GM12891 (cell line): ENCODE measurements around the gene MRPS23.

Experiments
- POLR2A ChIP-seq: IDR thresholded peaks from 2 replicates; pipeline ENCODE4 v1.6.1; 2011; ENCODE audit warnings: low read depth, low read length, control low read depth
- POLR2AphosphoS5 ChIP-seq: IDR thresholded peaks from 2 replicates; pipeline ENCODE4 v1.6.1; 2011; ENCODE audit warnings: low read depth, low read length, control low read depth
- POU2F2 ChIP-seq: IDR thresholded peaks from 2 replicates; pipeline ENCODE4 v1.6.1; 2011; ENCODE audit warnings: low read depth, mild to moderate bottlenecking, control low read depth, low read length, moderate library complexity
- SPI1 ChIP-seq: IDR thresholded peaks from 2 replicates; pipeline ENCODE4 v1.6.1; 2011; ENCODE audit warnings: low read depth, low read length, control low read depth
- TAF1 ChIP-seq: IDR thresholded peaks from 2 replicates; pipeline ENCODE4 v1.6.1; 2011; ENCODE audit warnings: low read depth, low read length, control low read depth

DNA sequence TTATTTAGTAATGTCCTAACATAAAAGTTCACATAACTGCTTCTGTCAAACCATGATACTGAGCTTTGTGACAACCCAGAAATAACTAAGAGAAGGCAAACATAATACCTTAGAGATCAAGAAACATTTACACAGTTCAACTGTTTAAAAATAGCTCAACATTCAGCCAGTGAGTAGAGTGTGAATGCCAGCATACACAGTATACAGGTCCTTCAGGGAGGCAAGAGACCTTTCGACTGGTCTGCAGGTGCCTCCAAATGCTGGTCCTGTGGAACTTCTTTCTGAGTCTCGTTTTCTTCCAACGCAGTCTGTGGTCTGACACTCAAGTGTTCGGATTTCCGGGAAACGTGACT, 10.3 kb downstream of the MRPS23 start:
- TF ChIP-seq POLR2AphosphoS5 (no peak), POLR2A (no peak), TAF1 (no peak), SPI1 (no peak), POU2F2 (no peak)
